H1 (cell line): ENCODE data around the gene MCCC1. TPM values are rescaled to one million over a fixed set of nuclear protein-coding genes. Genes with fewer than 3 reads are reported as not detected.

Source experiments
- JUN ChIP-seq: IDR thresholded peaks from 2 replicates; pipeline ENCODE4 v1.6.1; 2011; ENCODE audit warnings: low read depth, mild to moderate bottlenecking, improper control_type of control experiment, low read length
- KDM1A ChIP-seq: fragments of 200-600, 300-600 bp; sonication (generic); IDR thresholded peaks from 2 replicates; pipeline ENCODE4 v1.7.1; 2016; ENCODE audit warnings: mild to moderate bottlenecking, low read length, borderline replicate concordance
- POLR2A ChIP-seq, 2 experiments: IDR thresholded peaks; 1 replicate in 1 of 2; 2 replicates in 1 of 2; pipeline ENCODE4 v1.6.1; 2011; ENCODE audit warnings: low read depth in 2 of 2, low read length in 2 of 2, mild to moderate bottlenecking in 2 of 2; ENCODE audit errors: control extremely low read depth in 1 of 2
- RAD21 ChIP-seq, 2 experiments: IDR thresholded peaks in 1 of 2; conservative IDR thresholded peaks in 1 of 2; 2 replicates each; pipeline ENCODE4 v1.6.1; 2011; ENCODE audit warnings: low read depth in 2 of 2, low read length in 2 of 2, improper control_type of control experiment in 1 of 2, inconsistent platforms in 1 of 2, mild to moderate bottlenecking in 1 of 2, moderate library complexity in 1 of 2
- SAP30 ChIP-seq: fragments of 300-600 bp; sonication (generic); IDR thresholded peaks from 2 replicates; pipeline ENCODE4 v1.7.1; 2012; ENCODE audit warnings: low read length, moderate library complexity, mild to moderate bottlenecking, inconsistent platforms; ENCODE audit not compliant: insufficient read depth, insufficient replicate concordance
- TCF12 ChIP-seq: IDR thresholded peaks from 2 replicates; pipeline ENCODE4 v1.6.1; 2011; ENCODE audit warnings: low read depth, mild to moderate bottlenecking, low read length
- TEAD4 ChIP-seq: IDR thresholded peaks from 2 replicates; pipeline ENCODE4 v1.6.1; 2012; ENCODE audit warnings: low read depth, low read length, inconsistent platforms, mixed read lengths
- YY1 ChIP-seq: IDR thresholded peaks from 2 replicates; pipeline ENCODE4 v1.6.1; 2011; ENCODE audit warnings: low read depth, mild to moderate bottlenecking, low read length
- polyA plus RNA-seq, 7 experiments: library from polyadenylated mRNA; depleted of rRNA in 3 of 7; stranded (reverse) in 5 of 7; unstranded in 2 of 7; fragments of >200 nt in 5 of 7; fragments of 200-250 nt in 2 of 7; gene quantifications; 1 replicate in 5 of 7; 2 replicates in 1 of 7; 4 replicates in 1 of 7; pipeline versions ENCODE4 v1.2.1 to v1.2.3, GENCODE V29; 2011 to 2013; ENCODE audit warnings: missing spikeins in 2 of 7, mixed read lengths in 2 of 7
- total RNA-seq: library from RNA; stranded (reverse); fragmentation: NEBNext Ultra II Directional; extraction: Animal tissue kit (Norgen Biotek cat#: 25700); gene quantifications from 2 replicates; pipeline ENCODE4 v1.2.1, GENCODE V29; 2021

Gene MCCC1
- total and polyA plus RNA-seq, 2 of the 8 experiments (the other 6 are each of a cell fraction or from before 2014, with no cell fraction given): 10.8 to 21.5 TPM

DNA sequence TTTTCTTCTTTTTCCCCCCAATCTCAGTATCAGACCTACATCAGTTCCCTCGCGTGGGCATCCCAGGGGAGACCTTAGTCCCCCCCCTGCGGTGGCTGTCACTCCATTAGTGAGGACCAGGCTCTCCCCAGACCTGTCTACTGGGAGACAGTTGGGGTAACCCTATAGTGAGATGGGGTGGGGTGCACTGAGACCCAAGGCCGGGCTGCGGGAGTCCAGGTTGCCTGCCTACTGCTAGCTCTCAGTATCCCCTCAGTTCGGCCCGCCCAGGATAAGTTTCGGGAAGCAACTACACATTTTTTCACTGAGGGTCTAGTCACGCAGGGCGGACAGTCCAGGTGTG is 118.3 kb downstream of the MCCC1 start (continued):
- TF ChIP-seq SAP30 (no peak), JUN (no peak), YY1 (no peak), KDM1A (no peak), TEAD4 (no peak), POLR2A (IDR thresholded peaks at IDR 0.05; ENCODE audit: control extremely low read depth in 1 of 2, low read depth in 2 of 2, low read length in 2 of 2) (no peak), TCF12 (no peak), RAD21 (IDR thresholded peaks at IDR 0.05 in 1 of 2, conservative IDR thresholded peaks at IDR 0.05 in 1 of 2; ENCODE audit: low read depth in 2 of 2, low read length in 2 of 2) (no peak)
